ENCODE measurements around the gene ANKRD13A. TPM values are rescaled to one million over a fixed set of nuclear protein-coding genes. Genes with fewer than 3 reads are reported as not detected.
A peak's percentile ranks its signal among the peaks of the same experiment; 100 is the strongest.

ANKRD13A gene
- total RNA-seq (36.2 and 37.0 TPM in 2 replicates), polyA plus RNA-seq (43.9 and 49.8 TPM in 2 replicates), polyA minus RNA-seq (54.7 and 55.6 TPM in 2 replicates), Bru-seq, nascent RNA (percentile 63 among the genes with signal in this experiment), BruChase-seq, experiment 1, labeled RNA remaining after a 6-hour chase (percentile 66 among the genes with signal in this experiment), BruChase-seq, experiment 2, labeled RNA remaining after a 2-hour chase (percentile 74 among the genes with signal in this experiment)
- 29.6 and 34.0 TPM in 2 replicates for polyA plus RNA-seq (2011; cell fraction: cytosol; rRNA removed)
- 60.8 and 83.6 TPM in 2 replicates for polyA plus RNA-seq (2011; cell fraction: nucleus; rRNA removed)
- polyA plus RNA-seq (2012) = 24.3 and 28.2 TPM in 2 replicates
- 16.3 TPM for polyA minus RNA-seq (2011; cell fraction: cytosol; rRNA and poly(A)+ RNA removed)
- polyA minus RNA-seq (2011; cell fraction: nucleus; rRNA and poly(A)+ RNA removed) = 18.2 and 25.9 TPM in 2 replicates
- long read RNA-seq, full-length matches to known transcripts = 20 of 38 reads
- long read RNA-seq, partial matches to known transcripts = 0 of 38 reads
- long read RNA-seq, other reads (novel, unspliced or antisense) = 18 of 38 reads

DNA sequence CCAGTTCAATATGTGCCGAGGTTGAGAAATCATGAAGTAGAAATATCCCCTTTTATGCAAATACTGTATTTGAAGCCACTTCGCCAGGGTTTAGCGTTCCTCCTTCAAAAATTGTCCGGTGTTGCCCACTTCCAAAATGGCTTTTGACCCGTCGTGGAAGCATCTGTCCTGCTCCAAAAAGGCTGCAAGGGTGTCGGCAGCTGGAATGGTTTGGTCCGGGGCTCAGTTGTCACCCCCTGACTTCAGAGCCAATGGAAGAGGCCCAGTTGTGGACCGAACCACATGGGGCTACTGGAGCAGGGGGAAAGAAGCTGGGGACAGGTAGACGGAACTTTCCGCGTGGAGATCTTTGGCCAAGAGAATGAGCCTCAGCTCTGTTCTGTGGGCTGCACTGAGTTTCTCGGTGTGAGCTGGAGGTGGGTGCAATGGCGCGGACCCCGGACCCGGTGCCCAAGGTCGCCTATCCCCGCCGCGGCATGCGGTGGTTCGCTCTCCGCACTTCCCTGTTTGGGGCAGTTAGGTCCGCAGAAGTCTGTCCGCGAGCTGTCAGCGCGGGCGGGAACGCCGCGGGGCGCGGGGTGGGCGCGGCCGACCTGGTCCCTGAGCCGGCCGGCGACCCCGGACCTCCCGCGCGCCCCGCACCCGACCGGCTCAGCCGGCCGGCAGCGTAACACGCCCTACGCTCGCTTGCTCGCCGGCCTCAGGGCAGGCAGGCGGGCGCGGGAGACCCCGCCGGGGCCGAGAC is at the start of gene ANKRD13A:
TSS of gene ANKRD13A (plus strand) at position 527 of the 745 bp plus-strand sequence. CDS start 259 bp downstream, outside the sequence.
- peak within 1 kb of the TSS; percentile 98 for H3K9ac ChIP-seq (replicated peaks; ENCODE audit: extremely low read depth, insufficient read depth, low read length)
- POLR2A ChIA-PET = no interaction called here

DNA sequence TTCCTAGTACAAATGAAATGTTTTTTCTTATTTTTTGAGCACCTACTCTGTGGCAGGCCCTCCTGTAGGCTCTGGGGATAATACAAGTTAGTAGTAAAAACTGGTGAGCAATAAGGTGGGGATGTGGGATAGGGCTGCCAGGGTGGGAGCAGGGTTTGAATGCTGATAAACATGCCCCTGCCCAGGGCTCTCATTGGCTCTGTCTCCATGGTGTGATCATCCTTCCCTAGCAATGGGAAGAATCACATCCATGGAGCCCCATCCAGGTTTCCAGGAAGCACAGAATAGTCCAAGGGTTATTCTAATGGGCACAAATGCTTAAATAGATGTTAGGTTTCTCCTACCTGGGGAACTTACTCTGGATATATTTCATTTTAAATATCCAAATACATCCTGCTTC is 48.6 kb upstream of the ANKRD13A start:
- FAIRE-seq (no peak), DNase-seq (ENCODE audit: low read depth, low spot score) (no peak)
- Histone ChIP-seq H3K9me1 (replicated peaks; ENCODE audit: control insufficient read depth, extremely low read depth, insufficient read depth, low read length) (no peaks in the 10 kb centered on the region), H3K4me1 (ENCODE audit: control insufficient read depth, extremely low read depth, insufficient read depth, low read length) (peaks cover 16% of the 10 kb centered on the region), H4K20me1 (replicated peaks; ENCODE audit: control insufficient read depth, extremely low read depth, insufficient read depth, low read length) (no peaks in the 10 kb centered on the region), H3K79me2 (ENCODE audit: control insufficient read depth, insufficient read depth, low read length) (no peaks in the 10 kb centered on the region), H3K9me3 (replicated peaks; ENCODE audit: control insufficient read depth, insufficient read depth, low read length) (no peaks in the 10 kb centered on the region), H3K27ac (ENCODE audit: insufficient read depth, low read depth, low read length) (no peak overlapping the region), H3K9ac (replicated peaks; ENCODE audit: extremely low read depth, insufficient read depth, low read length) (no peak overlapping the region), H3K4me3 (replicated peaks in 1 of 3; ENCODE audit: insufficient read depth in 1 of 3, low read depth in 1 of 3, low read length in 3 of 3) (no peak overlapping the region), H3K4me2 (ENCODE audit: insufficient read depth, low read length) (no peak overlapping the region), H3K36me3 (ENCODE audit: control insufficient read depth in 2 of 2, extremely low read depth in 1 of 2, insufficient read depth in 2 of 2, low read length in 2 of 2) (peaks cover 30 to 36% of the 10 kb centered on the region in 2 experiments), H2AFZ (ENCODE audit: low read depth, low read length) (no peak overlapping the region), H3K27me3 (ENCODE audit: control insufficient read depth in 2 of 2, insufficient read depth in 2 of 2, low read length in 2 of 2) (no peaks in the 10 kb centered on the region)
- BruUV-seq (replicated peaks) = no TSS peak
- no peak for TF ChIP-seq FOS (IDR thresholded peaks at IDR 0.05; ENCODE audit: borderline replicate concordance, insufficient read depth, low read length)
- TF ChIP-seq, protein P1, sequence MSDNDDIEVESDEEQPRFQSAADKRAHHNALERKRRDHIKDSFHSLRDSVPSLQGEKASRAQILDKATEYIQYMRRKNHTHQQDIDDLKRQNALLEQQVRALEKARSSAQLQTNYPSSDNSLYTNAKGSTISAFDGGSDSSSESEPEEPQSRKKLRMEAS (IDR thresholded peaks at IDR 0.05; ENCODE audit: insufficient read depth, insufficient read length) = no peak
- TF ChIP-seq, protein P2, sequence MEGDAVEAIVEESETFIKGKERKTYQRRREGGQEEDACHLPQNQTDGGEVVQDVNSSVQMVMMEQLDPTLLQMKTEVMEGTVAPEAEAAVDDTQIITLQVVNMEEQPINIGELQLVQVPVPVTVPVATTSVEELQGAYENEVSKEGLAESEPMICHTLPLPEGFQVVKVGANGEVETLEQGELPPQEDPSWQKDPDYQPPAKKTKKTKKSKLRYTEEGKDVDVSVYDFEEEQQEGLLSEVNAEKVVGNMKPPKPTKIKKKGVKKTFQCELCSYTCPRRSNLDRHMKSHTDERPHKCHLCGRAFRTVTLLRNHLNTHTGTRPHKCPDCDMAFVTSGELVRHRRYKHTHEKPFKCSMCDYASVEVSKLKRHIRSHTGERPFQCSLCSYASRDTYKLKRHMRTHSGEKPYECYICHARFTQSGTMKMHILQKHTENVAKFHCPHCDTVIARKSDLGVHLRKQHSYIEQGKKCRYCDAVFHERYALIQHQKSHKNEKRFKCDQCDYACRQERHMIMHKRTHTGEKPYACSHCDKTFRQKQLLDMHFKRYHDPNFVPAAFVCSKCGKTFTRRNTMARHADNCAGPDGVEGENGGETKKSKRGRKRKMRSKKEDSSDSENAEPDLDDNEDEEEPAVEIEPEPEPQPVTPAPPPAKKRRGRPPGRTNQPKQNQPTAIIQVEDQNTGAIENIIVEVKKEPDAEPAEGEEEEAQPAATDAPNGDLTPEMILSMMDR (IDR thresholded peaks at IDR 0.05; ENCODE audit: extremely low read depth in 1 of 2, insufficient read depth in 1 of 2, low read depth in 1 of 2, low read length in 2 of 2) = no peak
- no peak for TF ChIP-seq MYC (IDR thresholded peaks at IDR 0.05; ENCODE audit: low read depth, low read length)
- no peak for TF ChIP-seq EZH2 (IDR thresholded peaks at IDR 0.05; ENCODE audit: borderline replicate concordance, low read depth, low read length, severe bottlenecking)
- no peak for TF ChIP-seq GATA2 (IDR thresholded peaks at IDR 0.05; ENCODE audit: insufficient read depth, insufficient read length, low read depth, low read length)
- no peak for TF ChIP-seq POLR2AphosphoS5 (IDR thresholded peaks at IDR 0.05; ENCODE audit: insufficient read depth, low read depth, low read length)
- TF ChIP-seq JUN (IDR thresholded peaks at IDR 0.05; ENCODE audit: borderline replicate concordance, insufficient read depth, insufficient read length, low read depth) = no peak
- TF ChIP-seq POLR2A (IDR thresholded peaks at IDR 0.05; ENCODE audit: low read depth, low read length) = no peak
- intact Hi-C loops (cut with micrococcal nuclease) = no loop called here
- POLR2A ChIA-PET = no interaction called here
- CTCF ChIA-PET = no interaction called here
- dilution Hi-C loops (cut with MboI; ENCODE audit: extremely low pct_ligation_motif_present, low sequenced_read_pairs) = no loop called here

More for the DNA sequence above, at the start of gene ANKRD13A:
- H3K4me1 ChIP-seq (ENCODE audit: control insufficient read depth, extremely low read depth, insufficient read depth, low read length) = peaks cover 27% of the 10 kb centered on the region
- no peak for TF ChIP-seq FOS (IDR thresholded peaks at IDR 0.05; ENCODE audit: borderline replicate concordance, insufficient read depth, low read length)
- TF ChIP-seq, protein P1 (IDR thresholded peaks at IDR 0.05; ENCODE audit: insufficient read depth, insufficient read length) = peak; percentile 40
- TF ChIP-seq POLR2AphosphoS5 (IDR thresholded peaks at IDR 0.05; ENCODE audit: insufficient read depth, low read depth, low read length) = peak; percentile 88
- TF ChIP-seq POLR2A (IDR thresholded peaks at IDR 0.05; ENCODE audit: low read depth, low read length) = peak; percentile 86
- H3K27ac ChIP-seq (ENCODE audit: insufficient read depth, low read depth, low read length) = peak within 1 kb of the TSS; percentile 96
- CTCF ChIA-PET = interaction anchor here (1.0 to 1.3 kb wide), 2 partner anchors 25 to 432 kb away, joined by 4 to 5 read pairs; no protein-coding TSS in a partner anchor
- dilution Hi-C loops (cut with MboI; ENCODE audit: extremely low pct_ligation_motif_present, low sequenced_read_pairs) (no loop called here), intact Hi-C loops (cut with micrococcal nuclease) (loop anchor here (1.0 to 5.0 kb wide), 3 partner anchors 25 to 52 kb away; no protein-coding TSS in a partner anchor)
- DNase-seq (ENCODE audit: low read depth, low spot score) (peak; percentile 92), FAIRE-seq (peak; percentile 91)
- no peaks in the 10 kb centered on the region for H4K20me1 ChIP-seq (replicated peaks; ENCODE audit: control insufficient read depth, extremely low read depth, insufficient read depth, low read length)
- H3K79me2 ChIP-seq (ENCODE audit: control insufficient read depth, insufficient read depth, low read length) = peaks cover 20% of the 10 kb centered on the region
- no TSS peak for BruUV-seq (replicated peaks)
- H3K9me3 ChIP-seq (replicated peaks; ENCODE audit: control insufficient read depth, insufficient read depth, low read length) = no peaks in the 10 kb centered on the region
- H3K4me3 ChIP-seq (replicated peaks in 1 of 3; ENCODE audit: insufficient read depth in 1 of 3, low read depth in 1 of 3, low read length in 3 of 3) = peak within 1 kb of the TSS; percentile 31 to 65 (median 64)
- H3K36me3 ChIP-seq (ENCODE audit: control insufficient read depth in 2 of 2, extremely low read depth in 1 of 2, insufficient read depth in 2 of 2, low read length in 2 of 2) = no peaks in the 10 kb centered on the region
- H2AFZ ChIP-seq (ENCODE audit: low read depth, low read length) = peak within 1 kb of the TSS; percentile 99
- peak within 1 kb of the TSS; percentile 89 for H3K4me2 ChIP-seq (ENCODE audit: insufficient read depth, low read length)
- H3K27me3 ChIP-seq (ENCODE audit: control insufficient read depth in 2 of 2, insufficient read depth in 2 of 2, low read length in 2 of 2) = no peaks in the 10 kb centered on the region
- no peaks in the 10 kb centered on the region for H3K9me1 ChIP-seq (replicated peaks; ENCODE audit: control insufficient read depth, extremely low read depth, insufficient read depth, low read length)
